Measurements from ENCODE around the gene ACTMAP. TPM values are rescaled to one million over a fixed set of nuclear protein-coding genes. Genes with fewer than 3 reads are reported as not detected.

ACTMAP gene
- total and polyA plus RNA-seq, 2 of the 8 experiments (the other 6 are each of a cell fraction or from before 2014, with no cell fraction given) = 24.1 to 26.5 TPM

- CTCF ChIA-PET (ENCODE audit: partially characterized antibody) = interaction anchor here (0.6 to 3.9 kb wide), 8 partner anchors 19 to 1418 kb away, joined by 3 to 29 read pairs (median 4); partner anchors contain the start of gene EGLN2
- no peaks in the 10 kb centered on the region for H3K27me3 ChIP-seq (replicated peaks in 1 of 4; ENCODE audit: control insufficient read depth in 3 of 4, extremely low read depth in 1 of 4, insufficient read depth in 3 of 4, low read length in 3 of 4)
- TF ChIP-seq CREB1 (IDR thresholded peaks at IDR 0.05) = peak; percentile 78
- TF ChIP-seq SP1 (IDR thresholded peaks at IDR 0.05; ENCODE audit: low read depth, low read length) = peak; percentile 97
- TF ChIP-seq CHD2 (IDR thresholded peaks at IDR 0.05; ENCODE audit: low read length) = peak; percentile 87
- peak; percentile 58 for TF ChIP-seq ASH2L (IDR thresholded peaks at IDR 0.05; ENCODE audit: low read length)
- no peak for TF ChIP-seq EGR1 (IDR thresholded peaks at IDR 0.05; ENCODE audit: borderline replicate concordance, low read depth, low read length)
- peak; percentile 72 for TF ChIP-seq PHF8 (conservative IDR thresholded peaks at IDR 0.05; ENCODE audit: low read depth, low read length)
- TF ChIP-seq FOSL1 (IDR thresholded peaks at IDR 0.05; ENCODE audit: insufficient read depth, low read depth, low read length) = no peak
- TF ChIP-seq SP2 (IDR thresholded peaks at IDR 0.05; ENCODE audit: low read length) = peak; percentile 75
- TF ChIP-seq YY1 (IDR thresholded peaks at IDR 0.05; ENCODE audit: low read depth, low read length) = peak; percentile 82; the same call in 1 of the 2 replicates
- TF ChIP-seq TAF1 (IDR thresholded peaks at IDR 0.05; ENCODE audit: low read depth, low read length) = peak; percentile 58
- peak; percentile 49 for TF ChIP-seq KDM4A (IDR thresholded peaks at IDR 0.05; ENCODE audit: low read depth, low read length, severe bottlenecking)
- TF ChIP-seq TEAD4 (IDR thresholded peaks at IDR 0.05; ENCODE audit: low read depth, low read length) = no peak
- peak; percentile 53 to 82; a peak in 2 of 4 replicates for TF ChIP-seq SIN3A (conservative IDR thresholded peaks at IDR 0.05 in 1 of 2, IDR thresholded peaks at IDR 0.05 in 1 of 2; ENCODE audit: low read depth in 1 of 2, low read length in 2 of 2)
Measured at GRCh38 chr19:40777937-40778705, 27.8 kb upstream of the ACTMAP start, which contains the start of gene RAB4B. Gene RAB4B (plus strand): TSS chr19:40778247. CDS start chr19:40778376, 129 bp downstream.

More at GRCh38 chr19:40777937-40778705, 27.8 kb upstream of the ACTMAP start, which contains the start of gene RAB4B:
- Histone ChIP-seq H3K27ac (ENCODE audit: low read depth, low read length) (peak within 1 kb of the TSS; percentile 99), H2BK120ac (replicated peaks; ENCODE audit: low read depth, low read length) (peak within 1 kb of the TSS; percentile 25), H3K36me3 (ENCODE audit: control insufficient read depth in 2 of 4, insufficient read depth in 4 of 4, low read length in 3 of 4) (no peaks in the 10 kb centered on the region), H2BK15ac (ENCODE audit: low read length) (peak within 1 kb of the TSS; percentile 99), H3K18ac (ENCODE audit: extremely low read depth, low read length) (peak within 1 kb of the TSS; percentile 95), H2BK20ac (ENCODE audit: low read length) (no peak within 1 kb of the TSS; the same call in 1 of the 2 replicates), H3K14ac (ENCODE audit: insufficient read length) (peak within 1 kb of the TSS; percentile 14), H4K20me1 (replicated peaks in 1 of 2; ENCODE audit: control insufficient read depth in 1 of 2, insufficient read depth in 2 of 2, low read length in 2 of 2) (no peaks in the 10 kb centered on the region), H4K5ac (ENCODE audit: insufficient read length, low read depth, low read length) (peak within 1 kb of the TSS; percentile 87), H2BK5ac (ENCODE audit: low read depth, low read length) (peak within 1 kb of the TSS; percentile 97), H3K4me3 (ENCODE audit: extremely low read depth in 1 of 4, insufficient read depth in 2 of 4, low read depth in 3 of 4, low read length in 4 of 4) (peak within 1 kb of the TSS; percentile 79 to 90 (median 86)), H3K9ac (replicated peaks in 1 of 4; ENCODE audit: extremely low read depth in 1 of 4, low read depth in 3 of 4, low read length in 3 of 4) (peak within 1 kb of the TSS; percentile 82 to 99 (median 88)), H3K23me2 (ENCODE audit: low read depth, low read length) (peaks cover 8% of the 10 kb centered on the region; the same call in 1 of the 2 replicates), H4K8ac (ENCODE audit: extremely low read depth, insufficient read depth, low read length) (peak within 1 kb of the TSS; percentile 94; the same call in 1 of the 2 replicates), H3K4ac (replicated peaks; ENCODE audit: insufficient read length, low read depth, low read length) (peak within 1 kb of the TSS; percentile 20), H4K91ac (replicated peaks; ENCODE audit: insufficient read length, low read length) (peak within 1 kb of the TSS; percentile 67), H3K23ac (ENCODE audit: insufficient read length) (no peak within 1 kb of the TSS), H2AK5ac (ENCODE audit: low read depth, low read length) (peak within 1 kb of the TSS; percentile 91), H2BK12ac (ENCODE audit: low read depth, low read length) (peak within 1 kb of the TSS; percentile 95), H3K79me2 (ENCODE audit: control insufficient read depth in 1 of 2, insufficient read depth in 2 of 2, low read length in 2 of 2) (no peaks in the 10 kb centered on the region), H2AFZ (ENCODE audit: low read length) (peak within 1 kb of the TSS; percentile 59; the same call in 1 of the 2 replicates), H3K9me3 (ENCODE audit: insufficient read depth in 2 of 2, low read depth in 1 of 2, low read length in 1 of 2) (no peaks in the 10 kb centered on the region), H3K4me1 (replicated peaks in 1 of 4; ENCODE audit: control insufficient read depth in 3 of 4, insufficient read depth in 4 of 4, low read length in 3 of 4) (peaks cover 0 to 14% (median 6%) of the 10 kb centered on the region in 4 experiments; a peak in 6 of 7 replicates), H3K56ac (replicated peaks; ENCODE audit: insufficient read length, low read depth, low read length) (peak within 1 kb of the TSS; percentile 37), H3K79me1 (ENCODE audit: low read depth, low read length) (no peaks in the 10 kb centered on the region), H3K4me2 (ENCODE audit: insufficient read depth in 1 of 2, low read depth in 2 of 2, low read length in 2 of 2) (peak within 1 kb of the TSS; percentile 94 to 96)
- FAIRE-seq (no peak), DNase-seq (ENCODE audit: low read depth in 1 of 2, low spot score in 2 of 2) (peak; percentile 100)
- 2% methylated on average over 25 of the region's 56 CpGs; no CpG with 5 or more reads in 1 of the 2 experiments for whole genome bisulfite sequencing, 2 experiments (ENCODE audit: extremely low coverage in 1 of 2, insufficient coverage in 1 of 2, insufficient read length in 1 of 2, insufficient replicate concordance in 2 of 2, low coverage in 1 of 2, low lambda C conversion rate in 2 of 2, missing lambda C conversion rate in 1 of 2)
- POLR2A ChIA-PET (ENCODE audit: partially characterized antibody) = interaction anchor here (0.7 to 17.9 kb wide), 17 partner anchors 8 to 486 kb away, joined by 3 to 399 read pairs (median 6); partner anchors contain the start of genes ACTMAP, EGLN2, HNRNPUL1 and NUMBL

Data from H1 (cell line).